ENCODE results near the gene ANKRD39.

ANKRD39 gene

GRCh38 chr2:96879545-96880040 is 21.8 kb upstream of the ANKRD39 start:
- TF ChIP-seq FOXP2 (optimal IDR thresholded peaks at IDR 0.05; ENCODE audit: borderline replicate concordance, extremely low read depth, extremely low read length, insufficient read depth) (no peak), POLR2AphosphoS5 (IDR thresholded peaks at IDR 0.05; ENCODE audit: low read depth, low read length) (no peak), SIN3A (IDR thresholded peaks at IDR 0.05; ENCODE audit: borderline replicate concordance, insufficient read depth, low read length) (no peak), TAF1 (IDR thresholded peaks at IDR 0.05; ENCODE audit: borderline replicate concordance, insufficient read depth, low read length) (no peak)

- no peak for TF ChIP-seq FOXP2 (optimal IDR thresholded peaks at IDR 0.05; ENCODE audit: borderline replicate concordance, extremely low read depth, extremely low read length, insufficient read depth)
- TF ChIP-seq POLR2AphosphoS5 (IDR thresholded peaks at IDR 0.05; ENCODE audit: low read depth, low read length): no peak
- TF ChIP-seq, protein P1, sequence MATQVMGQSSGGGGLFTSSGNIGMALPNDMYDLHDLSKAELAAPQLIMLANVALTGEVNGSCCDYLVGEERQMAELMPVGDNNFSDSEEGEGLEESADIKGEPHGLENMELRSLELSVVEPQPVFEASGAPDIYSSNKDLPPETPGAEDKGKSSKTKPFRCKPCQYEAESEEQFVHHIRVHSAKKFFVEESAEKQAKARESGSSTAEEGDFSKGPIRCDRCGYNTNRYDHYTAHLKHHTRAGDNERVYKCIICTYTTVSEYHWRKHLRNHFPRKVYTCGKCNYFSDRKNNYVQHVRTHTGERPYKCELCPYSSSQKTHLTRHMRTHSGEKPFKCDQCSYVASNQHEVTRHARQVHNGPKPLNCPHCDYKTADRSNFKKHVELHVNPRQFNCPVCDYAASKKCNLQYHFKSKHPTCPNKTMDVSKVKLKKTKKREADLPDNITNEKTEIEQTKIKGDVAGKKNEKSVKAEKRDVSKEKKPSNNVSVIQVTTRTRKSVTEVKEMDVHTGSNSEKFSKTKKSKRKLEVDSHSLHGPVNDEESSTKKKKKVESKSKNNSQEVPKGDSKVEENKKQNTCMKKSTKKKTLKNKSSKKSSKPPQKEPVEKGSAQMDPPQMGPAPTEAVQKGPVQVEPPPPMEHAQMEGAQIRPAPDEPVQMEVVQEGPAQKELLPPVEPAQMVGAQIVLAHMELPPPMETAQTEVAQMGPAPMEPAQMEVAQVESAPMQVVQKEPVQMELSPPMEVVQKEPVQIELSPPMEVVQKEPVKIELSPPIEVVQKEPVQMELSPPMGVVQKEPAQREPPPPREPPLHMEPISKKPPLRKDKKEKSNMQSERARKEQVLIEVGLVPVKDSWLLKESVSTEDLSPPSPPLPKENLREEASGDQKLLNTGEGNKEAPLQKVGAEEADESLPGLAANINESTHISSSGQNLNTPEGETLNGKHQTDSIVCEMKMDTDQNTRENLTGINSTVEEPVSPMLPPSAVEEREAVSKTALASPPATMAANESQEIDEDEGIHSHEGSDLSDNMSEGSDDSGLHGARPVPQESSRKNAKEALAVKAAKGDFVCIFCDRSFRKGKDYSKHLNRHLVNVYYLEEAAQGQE (IDR thresholded peaks at IDR 0.05; ENCODE audit: insufficient read depth in 1 of 2, low read depth in 2 of 2, low read length in 2 of 2): no peak
- TF ChIP-seq TAF1 (IDR thresholded peaks at IDR 0.05; ENCODE audit: borderline replicate concordance, insufficient read depth, low read length): no peak
- TF ChIP-seq SIN3A (IDR thresholded peaks at IDR 0.05; ENCODE audit: borderline replicate concordance, insufficient read depth, low read length): no peak
Measured at GRCh38 chr2:96878796-96879544, 21.2 kb upstream of the ANKRD39 start.

DNA sequence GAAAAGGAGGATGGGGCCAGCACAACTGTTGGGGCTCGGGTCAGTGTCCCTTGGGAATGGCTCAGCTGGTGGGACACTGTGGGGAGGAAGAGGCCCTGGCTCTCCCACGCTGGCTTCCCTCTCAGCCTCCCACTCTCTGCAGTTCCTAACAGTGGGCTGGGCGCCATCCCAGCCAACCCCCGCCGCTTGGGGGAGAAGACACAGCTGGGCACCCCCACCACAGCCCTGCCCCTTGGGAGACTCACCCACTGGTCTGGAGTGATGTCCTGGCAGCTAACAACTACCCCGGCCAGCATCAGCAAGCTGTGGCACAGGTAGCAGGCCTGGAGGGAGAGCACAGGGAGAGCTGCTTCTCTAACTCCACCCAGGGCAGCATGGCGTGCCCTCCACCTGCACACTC is 20.4 kb upstream of the ANKRD39 start:
- TF ChIP-seq SIN3A (IDR thresholded peaks at IDR 0.05; ENCODE audit: borderline replicate concordance, insufficient read depth, low read length): no peak
- TF ChIP-seq, protein P1 (IDR thresholded peaks at IDR 0.05; ENCODE audit: insufficient read depth in 1 of 2, low read depth in 2 of 2, low read length in 2 of 2): no peak
- no peak for TF ChIP-seq FOXP2 (optimal IDR thresholded peaks at IDR 0.05; ENCODE audit: borderline replicate concordance, extremely low read depth, extremely low read length, insufficient read depth)
- no peak for TF ChIP-seq POLR2AphosphoS5 (IDR thresholded peaks at IDR 0.05; ENCODE audit: low read depth, low read length)
- no peak for TF ChIP-seq TAF1 (IDR thresholded peaks at IDR 0.05; ENCODE audit: borderline replicate concordance, insufficient read depth, low read length)

DNA sequence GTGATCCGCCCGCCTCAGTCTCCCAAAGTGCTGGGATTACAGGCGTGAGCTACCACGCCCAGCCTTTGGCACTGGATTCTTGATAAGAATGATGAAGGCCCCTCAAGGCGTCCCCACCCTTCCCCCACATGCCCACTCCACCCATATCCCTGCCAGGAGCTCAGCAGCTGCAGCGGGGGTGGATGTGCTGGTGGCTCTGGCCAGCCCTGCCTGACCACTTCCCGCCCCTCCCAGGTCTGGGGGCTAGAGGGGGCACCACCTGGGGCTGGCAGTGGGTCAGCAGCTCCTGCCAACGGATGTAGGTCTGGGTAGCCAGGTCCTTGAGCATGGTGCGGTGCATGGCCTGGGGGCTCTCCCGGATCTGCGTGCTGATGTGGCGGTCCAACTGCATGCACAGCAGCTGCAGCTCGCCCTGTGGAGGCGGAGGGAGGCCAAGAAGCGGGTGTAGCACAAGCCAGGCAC is 19.8 kb upstream of the ANKRD39 start:
- TF ChIP-seq TAF1 (IDR thresholded peaks at IDR 0.05; ENCODE audit: borderline replicate concordance, insufficient read depth, low read length) (no peak), POLR2AphosphoS5 (IDR thresholded peaks at IDR 0.05; ENCODE audit: low read depth, low read length) (no peak), SIN3A (IDR thresholded peaks at IDR 0.05; ENCODE audit: borderline replicate concordance, insufficient read depth, low read length) (no peak)
- TF ChIP-seq, protein P1 (IDR thresholded peaks at IDR 0.05; ENCODE audit: insufficient read depth in 1 of 2, low read depth in 2 of 2, low read length in 2 of 2): no peak

- TF ChIP-seq POLR2AphosphoS5 (IDR thresholded peaks at IDR 0.05; ENCODE audit: low read depth, low read length) (no peak), TAF1 (IDR thresholded peaks at IDR 0.05; ENCODE audit: borderline replicate concordance, insufficient read depth, low read length) (no peak), SIN3A (IDR thresholded peaks at IDR 0.05; ENCODE audit: borderline replicate concordance, insufficient read depth, low read length) (no peak), FOXP2 (optimal IDR thresholded peaks at IDR 0.05; ENCODE audit: borderline replicate concordance, extremely low read depth, extremely low read length, insufficient read depth) (no peak)
- TF ChIP-seq, protein P1 (IDR thresholded peaks at IDR 0.05; ENCODE audit: insufficient read depth in 1 of 2, low read depth in 2 of 2, low read length in 2 of 2): no peak
Measured at GRCh38 chr2:96877042-96877451, 19.2 kb upstream of the ANKRD39 start.

Data from PFSK-1 (cell line).